ENCODE data around the gene ZSWIM9. TPM values are rescaled to one million over a fixed set of nuclear protein-coding genes. Genes with fewer than 3 reads are reported as not detected.

The ZSWIM9 gene
- polyA plus RNA-seq, 1 of the 3 experiments (the other 2 are of a cell fraction), result 2.2 TPM

GRCh38 chr19:48194041-48194843, 23.8 kb downstream of the ZSWIM9 start:
- no peak overlapping the region for H3K27ac ChIP-seq (ENCODE audit: low read depth in 2 of 2, low read length in 1 of 2)
- H3K79me2 ChIP-seq (ENCODE audit: insufficient read depth), result no peaks in the 10 kb centered on the region
- TF ChIP-seq PBX3 (IDR thresholded peaks at IDR 0.05) (no peak), CTCF (IDR thresholded peaks at IDR 0.05) (peak; percentile 53), EZH2phosphoT487 (IDR thresholded peaks at IDR 0.05; ENCODE audit: borderline replicate concordance, low read depth) (no peak), SMC3 (IDR thresholded peaks at IDR 0.05; ENCODE audit: low read depth, low read length) (no peak)
- H3K9me3 ChIP-seq, result no peaks in the 10 kb centered on the region
- H3K4me1 ChIP-seq (ENCODE audit: control insufficient read depth in 1 of 2, insufficient read depth in 2 of 2, low read depth in 1 of 2, low read length in 1 of 2), result no peaks in the 10 kb centered on the region
- POLR2A ChIA-PET, result interaction anchor here (1.1 kb wide), 1 partner anchor 10 kb away, joined by 3 read pairs; no protein-coding TSS in a partner anchor
- H4K20me1 ChIP-seq (ENCODE audit: insufficient read depth), result no peaks in the 10 kb centered on the region
- WGBS (ENCODE audit: low lambda C conversion rate), result 83% methylated on average over 27 of the region's 36 CpGs
- peaks cover 0 to under 1% of the 10 kb centered on the region in 2 experiments for H3K36me3 ChIP-seq (replicated peaks in 1 of 2; ENCODE audit: control insufficient read depth in 1 of 2, insufficient read depth in 2 of 2, low read length in 1 of 2)
- H3K27me3 ChIP-seq (ENCODE audit: insufficient read depth), result no peaks in the 10 kb centered on the region
- H3K9ac ChIP-seq, result no peak overlapping the region
- no peak overlapping the region; a peak in 1 of 4 replicates for H3K4me3 ChIP-seq (ENCODE audit: low read depth in 2 of 2, low read length in 1 of 2)
- no peak overlapping the region for H3K4me2 ChIP-seq
- CTCF ChIA-PET, result interaction anchor here (0.9 to 1.6 kb wide), 5 partner anchors 8 to 42 kb away, joined by 3 to 8 read pairs (median 3); no protein-coding TSS in a partner anchor
- H3F3A ChIP-seq (replicated peaks; ENCODE audit: insufficient read depth), result peaks cover 7% of the 10 kb centered on the region
- H2AFZ ChIP-seq (ENCODE audit: low read depth), result no peak overlapping the region
- DNase-seq, result peak; percentile 34
- H3K9me2 ChIP-seq, result no peaks in the 10 kb centered on the region

GRCh38 chr19:48194844-48195830, 24.7 kb downstream of the ZSWIM9 start:
- H3K9me3 ChIP-seq, result no peaks in the 10 kb centered on the region
- WGBS (ENCODE audit: low lambda C conversion rate), result 96% methylated on average over 73 of the region's 95 CpGs
- CTCF ChIA-PET, result interaction anchor here (1.2 to 1.6 kb wide), 2 partner anchors 9 to 22 kb away, joined by 3 to 8 read pairs; no protein-coding TSS in a partner anchor
- TF ChIP-seq REST (IDR thresholded peaks at IDR 0.05; ENCODE audit: low read depth, low read length) (no peak), USF1 (IDR thresholded peaks at IDR 0.05; ENCODE audit: borderline replicate concordance, low read depth) (no peak), SIN3A (IDR thresholded peaks at IDR 0.05; ENCODE audit: borderline replicate concordance, low read depth, low read length) (no peak), FOSL2 (IDR thresholded peaks at IDR 0.05; ENCODE audit: borderline replicate concordance, low read depth) (no peak), ZBTB33 (IDR thresholded peaks at IDR 0.05; ENCODE audit: borderline replicate concordance, low read depth) (no peak), YY1 (IDR thresholded peaks at IDR 0.05; ENCODE audit: low read depth) (no peak), PBX3 (IDR thresholded peaks at IDR 0.05) (no peak)

More at GRCh38 chr19:48194844-48195830, 24.7 kb downstream of the ZSWIM9 start:
- Histone ChIP-seq H3K9ac (no peak overlapping the region), H3F3A (replicated peaks; ENCODE audit: insufficient read depth) (peaks cover 7% of the 10 kb centered on the region), H3K4me3 (ENCODE audit: low read depth in 2 of 2, low read length in 1 of 2) (no peak overlapping the region), H3K4me1 (ENCODE audit: control insufficient read depth in 1 of 2, insufficient read depth in 2 of 2, low read depth in 1 of 2, low read length in 1 of 2) (no peaks in the 10 kb centered on the region), H3K27ac (ENCODE audit: low read depth in 2 of 2, low read length in 1 of 2) (no peak overlapping the region), H4K20me1 (ENCODE audit: insufficient read depth) (no peaks in the 10 kb centered on the region), H3K36me3 (replicated peaks in 1 of 2; ENCODE audit: control insufficient read depth in 1 of 2, insufficient read depth in 2 of 2, low read length in 1 of 2) (no peaks in the 10 kb centered on the region), H2AFZ (ENCODE audit: low read depth) (no peak overlapping the region), H3K27me3 (ENCODE audit: insufficient read depth) (no peaks in the 10 kb centered on the region), H3K9me2 (no peaks in the 10 kb centered on the region), H3K79me2 (ENCODE audit: insufficient read depth) (no peaks in the 10 kb centered on the region), H3K4me2 (no peak overlapping the region)
- peak; percentile 24 for DNase-seq
- POLR2A ChIA-PET, result interaction anchor here (0.5 to 1.1 kb wide), 2 partner anchors 9 to 23 kb away, joined by 3 read pairs; no protein-coding TSS in a partner anchor

Data from SK-N-SH (cell line).